HG03457 (cell line): Measurements from ENCODE around the gene OLFML3.

Experiments used
- ATAC-seq: cut with Tn5 transposase; IDR thresholded peaks from one replicate; pipeline ENCODE4 v1.9.1; 2021; ENCODE audit warnings: moderate number of reproducible peaks; ENCODE audit not compliant: unreplicated experiment

The OLFML3 gene

DNA sequence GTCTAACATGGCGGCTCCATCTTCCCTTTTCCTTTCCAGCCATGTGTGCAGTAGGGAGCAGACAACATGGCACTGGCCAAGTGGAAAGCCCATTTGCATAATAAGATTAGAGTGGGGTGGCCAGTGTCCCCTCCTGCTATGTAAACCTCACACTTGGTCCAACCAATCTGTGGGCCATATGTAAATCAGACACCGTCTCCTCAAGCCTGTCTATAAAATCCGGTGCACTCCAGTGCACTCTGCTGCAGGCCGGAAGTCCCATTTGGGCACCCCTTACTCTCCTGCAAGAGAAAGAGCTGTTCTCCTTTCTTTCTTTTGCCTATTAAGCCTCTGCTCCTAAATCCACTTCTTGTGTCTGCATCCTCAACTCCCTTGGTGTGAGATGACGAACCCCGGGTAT lies 44.1 kb downstream of the OLFML3 start:
- no peak for ATAC-seq

DNA sequence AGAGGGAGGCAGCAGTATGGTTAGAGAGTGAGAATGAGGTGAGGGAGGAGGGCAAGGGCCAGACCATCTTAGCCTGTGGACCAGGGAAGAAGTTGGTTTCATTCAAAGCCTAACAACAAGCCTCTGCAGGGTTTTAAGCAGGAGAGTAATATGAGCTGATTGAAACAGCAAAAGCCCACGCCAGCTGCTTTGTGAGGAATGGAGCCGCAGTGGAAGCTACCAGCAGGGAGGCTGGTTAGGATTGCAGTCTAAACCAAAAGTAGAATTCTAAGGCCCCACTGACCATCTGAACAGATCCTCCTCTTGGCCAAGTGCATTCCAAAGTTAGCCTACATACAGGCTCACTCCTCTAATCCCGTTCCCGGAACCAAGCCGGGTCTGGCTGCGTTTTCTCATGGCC lies 44.8 kb downstream of the OLFML3 start:
- ATAC-seq = no peak

DNA sequence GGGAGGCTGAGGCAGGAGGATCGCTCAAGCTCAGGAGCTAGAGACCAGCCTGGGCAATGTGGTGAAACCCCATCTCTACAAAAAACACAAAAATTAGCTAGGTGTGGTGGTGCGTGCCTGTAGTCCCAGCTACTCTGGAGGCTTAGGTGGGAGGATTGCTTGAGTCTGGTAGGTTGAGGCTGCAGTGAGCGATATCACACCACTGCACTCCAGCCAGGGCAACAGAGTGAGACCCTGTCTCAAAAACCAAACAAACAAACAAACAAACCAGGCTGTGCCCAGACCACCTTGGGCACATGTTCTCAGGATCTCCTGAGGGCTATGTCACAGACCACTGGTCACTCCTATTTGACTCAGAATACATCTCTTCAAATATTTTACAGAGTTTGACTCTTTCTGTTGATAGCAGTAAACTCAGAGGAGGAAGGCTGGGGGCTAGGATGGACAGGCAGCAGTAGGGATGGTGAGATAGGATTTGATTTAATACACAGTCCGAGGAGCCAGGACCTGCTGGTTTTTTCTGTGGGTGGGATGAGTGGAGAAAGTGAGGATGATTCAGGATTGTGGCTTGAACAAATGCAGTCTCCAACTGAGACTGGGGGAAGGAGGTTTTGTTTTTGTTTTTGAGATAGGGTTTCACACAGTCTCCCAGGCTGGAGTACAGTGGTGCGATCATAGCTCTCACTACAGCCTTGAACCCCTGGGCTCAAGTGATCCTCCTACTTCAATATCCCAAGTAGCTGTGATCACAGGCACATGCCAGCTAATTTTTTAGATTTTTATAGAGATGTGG lies 46.5 kb downstream of the OLFML3 start:
- no peak for ATAC-seq

DNA sequence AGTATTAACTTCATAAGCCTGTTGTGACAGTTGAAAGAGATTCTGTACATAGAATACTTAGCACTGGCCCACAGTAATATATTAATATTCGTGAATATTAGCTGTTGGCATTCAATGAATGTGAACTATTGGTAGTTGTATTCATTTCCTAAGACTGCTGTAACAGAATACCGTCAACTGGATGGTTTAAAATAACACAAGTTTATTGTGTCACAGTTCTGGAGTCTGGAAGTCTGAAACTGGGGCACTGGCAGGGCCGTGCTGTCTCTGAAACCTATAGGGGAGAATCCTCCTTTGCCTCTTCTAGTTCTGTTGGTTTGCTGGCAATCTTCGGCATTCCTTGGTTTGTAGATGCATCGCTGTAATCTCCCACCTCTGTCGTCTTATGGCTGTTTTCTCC lies 47.5 kb downstream of the OLFML3 start:
- no peak for ATAC-seq
